ENCODE results near the gene COG5.

Gene COG5

DNA sequence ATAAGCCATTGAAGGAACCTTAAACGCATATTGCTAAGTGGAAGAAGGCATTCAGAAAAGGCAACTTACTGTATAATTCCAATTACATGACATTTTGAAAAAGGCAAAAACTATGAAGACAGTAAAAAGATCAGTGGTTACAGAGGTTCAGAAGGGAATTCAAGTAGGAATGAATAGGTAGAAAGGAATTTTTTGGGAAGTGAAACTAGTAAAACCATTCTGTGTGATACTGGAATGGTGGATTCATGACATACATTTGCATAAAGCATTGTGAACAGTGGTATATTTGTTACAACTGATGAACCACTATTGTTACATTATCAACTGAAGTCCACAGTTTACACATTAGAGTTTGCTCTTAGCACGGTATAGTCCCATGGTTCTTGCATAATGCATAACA is 208.1 kb downstream of the COG5 start:
- peak; percentile 18 for DNase-seq (ENCODE audit: low read depth)
- H3K4me3 ChIP-seq (ENCODE audit: low read depth, low read length) = no peak overlapping the region
- in situ Hi-C loops (cut with HindIII; ENCODE audit: low sequenced_read_pairs) = no loop called here
- TF ChIP-seq, protein P1, sequence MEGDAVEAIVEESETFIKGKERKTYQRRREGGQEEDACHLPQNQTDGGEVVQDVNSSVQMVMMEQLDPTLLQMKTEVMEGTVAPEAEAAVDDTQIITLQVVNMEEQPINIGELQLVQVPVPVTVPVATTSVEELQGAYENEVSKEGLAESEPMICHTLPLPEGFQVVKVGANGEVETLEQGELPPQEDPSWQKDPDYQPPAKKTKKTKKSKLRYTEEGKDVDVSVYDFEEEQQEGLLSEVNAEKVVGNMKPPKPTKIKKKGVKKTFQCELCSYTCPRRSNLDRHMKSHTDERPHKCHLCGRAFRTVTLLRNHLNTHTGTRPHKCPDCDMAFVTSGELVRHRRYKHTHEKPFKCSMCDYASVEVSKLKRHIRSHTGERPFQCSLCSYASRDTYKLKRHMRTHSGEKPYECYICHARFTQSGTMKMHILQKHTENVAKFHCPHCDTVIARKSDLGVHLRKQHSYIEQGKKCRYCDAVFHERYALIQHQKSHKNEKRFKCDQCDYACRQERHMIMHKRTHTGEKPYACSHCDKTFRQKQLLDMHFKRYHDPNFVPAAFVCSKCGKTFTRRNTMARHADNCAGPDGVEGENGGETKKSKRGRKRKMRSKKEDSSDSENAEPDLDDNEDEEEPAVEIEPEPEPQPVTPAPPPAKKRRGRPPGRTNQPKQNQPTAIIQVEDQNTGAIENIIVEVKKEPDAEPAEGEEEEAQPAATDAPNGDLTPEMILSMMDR (IDR thresholded peaks at IDR 0.05; ENCODE audit: low read depth, low read length, missing control alignments) = no peak

DNA sequence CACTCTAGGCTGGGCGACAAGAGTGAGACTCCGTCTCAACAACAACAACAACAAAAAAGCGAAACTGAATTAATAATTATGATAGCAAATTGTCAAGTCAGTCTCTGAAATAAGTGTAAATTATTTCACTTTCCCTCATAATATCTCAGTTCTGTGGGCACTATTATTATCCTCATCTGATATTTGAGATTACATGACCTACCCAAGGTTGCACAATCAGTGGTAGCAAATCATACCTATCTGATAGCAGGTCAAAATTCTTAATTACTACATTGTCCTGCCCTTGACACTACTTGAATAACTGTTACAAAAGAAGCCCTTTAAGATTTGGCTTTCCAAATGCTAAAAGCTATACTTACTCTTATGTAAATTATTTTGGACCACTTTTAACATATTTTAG is 209.1 kb downstream of the COG5 start:
- in situ Hi-C loops (cut with HindIII; ENCODE audit: low sequenced_read_pairs) = no loop called here
- DNase-seq (ENCODE audit: low read depth) = no peak
- TF ChIP-seq, protein P1 (IDR thresholded peaks at IDR 0.05; ENCODE audit: low read depth, low read length, missing control alignments) = no peak
- no peak overlapping the region for H3K4me3 ChIP-seq (ENCODE audit: low read depth, low read length)

- no peak overlapping the region for H3K4me3 ChIP-seq (ENCODE audit: low read depth, low read length)
- TF ChIP-seq, protein P1 (IDR thresholded peaks at IDR 0.05; ENCODE audit: low read depth, low read length, missing control alignments) = no peak
- in situ Hi-C loops (cut with HindIII; ENCODE audit: low sequenced_read_pairs) = no loop called here
- DNase-seq (ENCODE audit: low read depth) = no peak
Measured at GRCh38 chr7:107353701-107354100, 210.0 kb downstream of the COG5 start.

DNA sequence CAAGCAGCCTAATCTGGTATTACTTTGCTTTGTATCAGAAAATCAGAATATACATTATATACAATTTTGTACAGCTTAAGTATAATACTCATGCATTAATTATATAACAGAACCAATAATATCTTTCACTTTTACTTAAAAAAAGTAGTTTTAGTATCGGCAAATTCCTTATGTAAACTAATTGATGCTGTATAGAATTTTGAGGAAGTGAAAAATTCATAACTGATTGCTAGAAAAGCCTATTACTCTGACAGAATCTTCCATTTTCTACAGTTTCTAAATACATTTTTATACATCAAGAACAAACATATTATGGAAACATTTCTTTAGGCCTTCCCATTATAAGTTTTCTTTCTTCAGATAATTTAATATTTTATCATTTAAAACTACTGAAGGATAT is 217.8 kb downstream of the COG5 start:
- no peak for DNase-seq (ENCODE audit: low read depth)
- TF ChIP-seq, protein P1 (IDR thresholded peaks at IDR 0.05; ENCODE audit: low read depth, low read length, missing control alignments) = no peak
- no peak overlapping the region for H3K4me3 ChIP-seq (ENCODE audit: low read depth, low read length)
- in situ Hi-C loops (cut with HindIII; ENCODE audit: low sequenced_read_pairs) = no loop called here

DNA sequence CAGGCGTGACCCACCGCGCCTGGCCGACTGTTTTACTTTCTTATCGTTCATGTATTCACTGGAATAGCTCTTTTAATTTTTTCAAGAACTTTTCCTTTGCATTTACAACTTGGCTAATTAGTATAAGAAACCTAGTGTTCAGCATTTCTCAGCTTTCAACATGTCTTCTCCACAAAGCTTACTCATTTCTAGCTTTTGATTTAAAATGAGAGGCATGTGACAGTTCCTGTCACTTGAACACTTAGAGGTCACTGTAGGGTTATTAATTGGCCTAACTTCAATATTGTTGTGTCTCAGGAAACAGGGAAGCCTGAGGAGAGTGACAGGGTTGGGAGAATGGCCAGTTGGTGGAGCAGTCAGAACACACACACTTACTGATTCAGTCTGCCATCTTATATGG is 218.9 kb downstream of the COG5 start:
- TF ChIP-seq, protein P1 (IDR thresholded peaks at IDR 0.05; ENCODE audit: low read depth, low read length, missing control alignments) = no peak
- in situ Hi-C loops (cut with HindIII; ENCODE audit: low sequenced_read_pairs) = no loop called here
- no peak for DNase-seq (ENCODE audit: low read depth)
- no peak overlapping the region for H3K4me3 ChIP-seq (ENCODE audit: low read depth, low read length)

DNA sequence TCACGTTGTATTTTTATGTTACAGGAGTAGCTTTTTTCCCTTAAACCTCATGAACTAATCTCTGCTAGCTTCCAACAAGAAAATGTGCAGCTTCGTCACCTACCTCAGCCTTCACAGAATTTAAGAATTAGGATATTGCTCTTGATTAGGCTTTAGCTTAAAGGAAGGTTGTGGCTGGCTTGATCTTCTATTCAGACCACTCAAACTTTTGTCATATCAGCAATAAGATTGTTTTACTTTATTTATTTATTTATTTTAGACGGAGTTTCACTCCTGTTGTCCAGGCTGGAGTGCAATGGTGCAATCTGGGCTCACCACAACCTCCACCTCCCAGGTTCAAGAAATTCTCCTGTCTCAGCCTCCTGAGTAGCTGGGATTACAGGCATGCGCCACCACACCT is 219.4 kb downstream of the COG5 start:
- in situ Hi-C loops (cut with HindIII; ENCODE audit: low sequenced_read_pairs) = no loop called here
- TF ChIP-seq, protein P1 (IDR thresholded peaks at IDR 0.05; ENCODE audit: low read depth, low read length, missing control alignments) = no peak
- no peak overlapping the region for H3K4me3 ChIP-seq (ENCODE audit: low read depth, low read length)
- no peak for DNase-seq (ENCODE audit: low read depth)

- TF ChIP-seq, protein P1 (IDR thresholded peaks at IDR 0.05; ENCODE audit: low read depth, low read length, missing control alignments) = no peak
- no peak overlapping the region for H3K4me3 ChIP-seq (ENCODE audit: low read depth, low read length)
- no peak for DNase-seq (ENCODE audit: low read depth)
- in situ Hi-C loops (cut with HindIII; ENCODE audit: low sequenced_read_pairs) = no loop called here
Measured at GRCh38 chr7:107338080-107338479, 225.6 kb downstream of the COG5 start.
